ENCODE results near the gene RIPK3.

GRCh38 chr14:24337824-24338175, 2.0 kb downstream of the RIPK3 start:
- no peak for TF ChIP-seq CTCF (IDR thresholded peaks at IDR 0.05; ENCODE audit: control extremely low read depth in 1 of 3, insufficient read depth in 1 of 3, low read depth in 1 of 3, low read length in 3 of 3)
- no peak for TF ChIP-seq POLR2A (IDR thresholded peaks at IDR 0.05; ENCODE audit: control extremely low read depth in 1 of 2, low read depth in 2 of 2, low read length in 2 of 2)
- no peak for TF ChIP-seq EZH2 (IDR thresholded peaks at IDR 0.05; ENCODE audit: low read depth, low read length, severe bottlenecking)
- no peak for TF ChIP-seq POLR2AphosphoS5 (IDR thresholded peaks at IDR 0.05; ENCODE audit: low read depth, low read length)
- no peak for TF ChIP-seq RAD21 (IDR thresholded peaks at IDR 0.05 in 1 of 2, conservative IDR thresholded peaks at IDR 0.05 in 1 of 2; ENCODE audit: low read depth in 2 of 2, low read length in 2 of 2)
- no peak for TF ChIP-seq HDAC6 (IDR thresholded peaks at IDR 0.05; ENCODE audit: low read depth, low read length)
- no peak for TF ChIP-seq JUND (IDR thresholded peaks at IDR 0.05; ENCODE audit: low read length)
- TF ChIP-seq SUZ12 (IDR thresholded peaks at IDR 0.05; ENCODE audit: low read length): no peak
